GM18868 (cell line): ENCODE data around the gene SOS1.
"Not testable (repeated sequence)": the region's sequence is repeated elsewhere in the genome, so short reads cannot be mapped to it uniquely, and the experiment has no call there.

Experiments used
- ATAC-seq: cut with Tn5 transposase; IDR thresholded peaks from one replicate; pipeline ENCODE4 v1.9.1; 2021; ENCODE audit warnings: mild to moderate bottlenecking, moderate library complexity; ENCODE audit not compliant: unreplicated experiment

The SOS1 gene

DNA sequence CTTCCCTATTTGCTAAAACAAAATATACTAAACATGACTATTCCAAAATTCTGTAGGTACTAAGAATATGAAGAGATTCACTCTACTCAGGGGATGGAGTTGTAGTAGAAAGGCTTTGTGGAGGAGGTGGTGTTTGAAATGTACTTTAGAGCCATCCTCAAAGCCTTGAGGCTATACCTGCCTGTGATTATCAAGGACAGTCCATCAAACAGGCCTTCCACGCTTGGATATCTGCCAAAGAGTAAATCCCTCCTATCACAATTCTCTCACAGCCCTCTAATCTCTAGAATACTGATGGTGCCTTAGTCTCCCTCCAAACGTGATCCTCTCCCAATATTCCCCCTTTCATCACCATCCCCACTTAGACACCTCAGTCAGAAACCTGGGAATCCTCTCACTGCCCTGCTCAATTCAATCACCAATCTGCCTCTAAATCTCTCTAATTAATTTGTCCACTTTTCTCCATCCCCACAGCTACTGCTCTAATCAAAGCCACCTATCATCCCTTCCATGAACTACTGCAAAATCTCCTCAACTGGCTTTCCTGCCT lies 13.1 kb downstream of the SOS1 start:
- ATAC-seq: no peak

DNA sequence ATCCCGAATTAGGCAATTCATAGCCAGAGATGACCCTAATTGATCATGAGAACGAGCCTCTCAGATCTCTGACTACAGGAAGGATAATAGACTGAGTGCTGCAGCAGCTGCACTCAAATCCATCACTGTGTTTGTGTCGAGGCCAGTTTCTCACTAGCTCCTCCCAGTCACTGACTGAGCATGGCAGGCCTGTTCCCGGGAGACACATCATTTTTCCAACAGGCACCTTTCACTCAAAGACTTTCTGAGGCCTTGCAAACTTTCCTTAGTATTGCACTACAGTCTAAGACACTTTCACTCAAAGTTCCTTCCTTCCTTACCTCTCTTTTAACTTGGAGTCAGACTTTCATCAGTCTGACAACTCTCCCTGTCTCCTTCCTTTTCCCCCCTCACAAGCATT lies 13.7 kb downstream of the SOS1 start:
- no peak for ATAC-seq

DNA sequence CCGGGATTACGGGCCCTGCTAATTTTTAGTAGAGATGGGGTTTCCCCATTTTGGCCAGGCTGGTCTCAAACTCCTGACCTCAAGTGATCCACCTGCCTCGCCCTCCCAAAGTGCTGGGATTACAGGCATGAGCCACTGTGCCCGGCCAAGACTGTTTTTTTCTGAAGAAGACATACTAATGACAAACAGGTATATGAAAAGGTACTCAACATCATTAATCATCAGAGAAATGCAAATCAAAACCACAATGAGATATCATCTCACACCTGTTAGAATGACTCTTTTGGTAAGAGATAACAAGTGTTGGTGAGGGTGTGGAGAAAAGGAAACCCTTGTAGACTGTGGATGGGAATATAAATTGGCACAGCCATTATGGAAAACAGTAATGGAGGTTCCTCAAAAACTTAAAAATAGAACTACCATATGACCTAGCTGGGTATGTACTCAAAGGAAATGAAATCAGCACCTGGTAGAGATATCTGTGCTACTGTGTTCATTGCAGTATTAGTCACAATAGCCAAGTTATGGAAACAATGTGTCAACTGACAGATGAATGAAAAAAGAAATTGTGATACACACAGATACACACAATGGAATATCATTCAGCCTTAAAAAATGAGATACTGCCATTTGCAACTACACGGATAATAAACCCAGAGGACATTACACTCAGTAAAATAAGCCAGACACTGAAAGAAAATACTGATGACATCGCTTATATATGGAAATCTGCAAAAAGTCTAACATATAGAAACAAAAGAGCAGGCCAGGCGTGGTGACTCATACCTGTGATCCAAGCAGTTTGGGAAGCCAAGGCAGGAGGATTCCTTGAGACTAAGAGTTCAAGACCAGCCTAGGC lies 20.8 kb downstream of the SOS1 start:
- ATAC-seq: peak; percentile 69

DNA sequence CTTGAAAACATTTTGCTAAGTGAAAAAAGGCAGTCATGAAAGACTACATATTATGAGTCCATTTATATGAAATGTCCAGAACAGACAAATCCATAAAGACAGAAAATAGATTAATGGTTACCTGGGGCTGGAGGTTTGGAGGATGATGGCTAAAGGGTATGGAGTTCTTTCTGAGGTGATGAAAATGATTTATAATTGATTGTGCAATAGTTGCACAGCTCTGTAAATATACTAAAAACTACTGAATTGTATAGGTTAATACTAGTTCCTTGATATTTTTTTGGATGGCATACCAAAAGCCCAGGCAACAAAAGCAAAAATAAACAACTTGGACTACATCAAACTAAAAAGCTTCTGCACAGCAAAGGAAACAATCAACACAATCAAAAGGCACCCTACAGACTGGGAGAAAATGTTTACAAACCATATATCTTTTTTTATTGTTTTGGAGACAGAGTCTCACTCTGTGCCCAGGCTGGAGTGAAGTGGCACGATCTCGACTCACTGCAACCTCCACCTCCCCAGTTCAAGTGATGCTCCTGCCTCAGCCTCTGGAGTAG lies 21.5 kb downstream of the SOS1 start:
- ATAC-seq: no peak

DNA sequence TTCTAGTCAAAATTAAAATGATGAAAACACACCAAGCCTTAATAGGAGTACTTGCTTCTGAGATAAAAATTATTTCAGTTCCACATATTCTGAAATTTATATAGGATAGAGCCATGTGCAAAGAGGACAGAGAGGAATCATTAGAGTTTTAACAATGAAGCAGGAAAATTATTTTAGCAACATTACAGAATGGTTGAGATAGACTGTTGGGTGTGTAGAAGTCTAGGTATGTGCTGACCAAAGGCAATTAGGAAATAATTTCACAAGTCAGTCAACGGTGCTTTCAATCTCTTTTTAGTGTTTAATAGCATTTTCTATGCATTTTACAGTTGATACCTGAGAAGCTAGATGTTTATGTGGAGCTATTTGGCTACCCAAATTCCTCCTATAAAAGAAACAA lies 25.2 kb downstream of the SOS1 start:
- ATAC-seq: no peak

DNA sequence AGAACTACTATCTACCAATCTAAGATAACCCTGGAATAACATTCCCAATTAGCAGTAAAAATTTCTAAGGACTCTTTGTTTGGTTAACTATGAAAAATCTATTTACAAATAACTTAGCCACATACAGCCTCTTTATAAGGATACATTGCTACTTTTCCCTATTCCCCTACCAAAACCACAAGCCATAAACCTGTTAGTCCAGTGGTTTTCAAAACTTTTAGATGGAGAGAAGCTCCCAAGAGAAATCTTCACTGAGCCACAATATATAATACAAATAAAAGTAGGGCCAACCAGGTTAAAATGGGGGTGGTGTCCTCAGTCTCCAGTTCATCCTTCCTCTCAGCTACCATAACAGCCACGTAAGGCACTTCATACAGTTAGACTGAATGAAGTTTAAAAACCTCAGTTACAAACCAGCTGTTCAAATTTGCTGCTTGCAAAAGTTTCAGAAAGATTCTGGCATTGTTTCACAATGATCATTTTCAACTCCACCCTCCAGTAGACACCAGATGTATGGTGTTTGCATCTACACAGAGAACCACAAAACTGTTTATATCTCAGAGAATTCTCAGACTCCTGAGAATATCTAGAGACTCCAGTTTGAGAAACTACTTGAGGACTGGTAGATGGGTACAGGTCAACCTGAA lies 26.0 kb downstream of the SOS1 start:
- peak; percentile 81 for ATAC-seq

DNA sequence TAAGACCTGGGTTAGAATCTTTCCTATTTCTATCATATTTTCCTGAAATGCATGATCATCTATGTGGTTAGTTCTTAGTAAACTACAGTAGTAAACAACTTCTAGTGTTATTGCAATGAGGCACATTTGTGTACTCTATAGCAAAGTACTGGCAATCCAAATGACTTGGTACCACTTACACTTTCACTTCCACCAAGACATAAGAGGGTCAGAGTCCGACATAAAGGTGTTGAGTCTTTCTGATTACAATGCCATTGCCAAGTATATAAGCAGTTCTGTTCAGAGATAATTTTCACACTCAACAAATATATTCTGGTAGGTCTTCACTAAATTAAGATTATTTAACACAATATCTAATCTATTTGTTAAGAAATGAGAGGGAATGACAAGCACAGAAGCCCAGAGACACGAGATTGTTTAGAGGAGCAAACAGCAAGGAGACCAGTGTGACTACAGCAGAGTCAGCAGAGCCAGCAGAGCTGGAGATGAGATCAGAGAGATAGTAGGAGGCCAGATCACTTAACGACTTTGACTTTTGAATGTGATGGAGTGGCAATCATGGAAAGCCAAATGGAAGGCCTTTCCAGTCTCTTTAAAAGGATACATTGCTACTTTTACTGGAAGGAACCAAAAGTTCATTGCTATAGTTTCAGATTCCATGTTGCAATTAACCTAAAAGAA lies 27.5 kb downstream of the SOS1 start:
- peak; percentile 41 for ATAC-seq

DNA sequence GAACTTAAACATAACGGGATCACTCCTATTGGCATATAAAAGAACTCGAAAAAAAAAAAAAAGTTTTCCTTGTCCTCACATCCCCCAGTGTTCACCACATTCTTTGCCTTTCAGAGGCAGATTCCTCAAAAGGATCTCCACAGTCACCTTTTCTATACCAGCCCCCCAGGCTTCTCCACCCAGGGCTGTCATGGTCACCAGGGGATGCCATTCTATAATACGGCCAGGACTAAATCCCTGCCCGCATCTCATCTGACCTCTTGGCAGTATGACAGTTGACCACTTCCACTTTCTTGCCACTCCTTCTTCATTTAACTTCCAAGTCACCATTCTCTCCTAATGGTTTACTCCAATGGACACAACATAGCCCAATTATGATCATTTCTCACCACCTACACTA lies 29.3 kb downstream of the SOS1 start:
- ATAC-seq: no peak

DNA sequence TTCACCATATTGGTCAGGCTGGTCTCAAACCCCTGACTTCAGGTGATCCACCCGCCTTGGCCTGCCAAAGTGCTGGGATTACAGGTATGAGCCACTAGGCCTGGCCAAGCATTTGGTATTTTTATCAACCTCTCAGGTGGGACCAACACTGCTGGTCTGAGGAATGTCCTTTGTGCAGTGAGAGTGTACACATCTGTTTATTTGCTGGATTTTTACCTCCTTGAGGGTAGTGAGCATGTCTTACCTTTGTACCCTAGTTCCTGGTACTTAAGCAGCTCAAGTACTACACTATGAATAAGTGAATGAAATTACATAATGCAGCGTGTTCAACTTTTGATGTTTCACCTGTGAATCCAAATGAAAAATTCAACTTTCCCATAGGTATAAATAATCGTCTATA lies 29.8 kb downstream of the SOS1 start:
- ATAC-seq: no peak

DNA sequence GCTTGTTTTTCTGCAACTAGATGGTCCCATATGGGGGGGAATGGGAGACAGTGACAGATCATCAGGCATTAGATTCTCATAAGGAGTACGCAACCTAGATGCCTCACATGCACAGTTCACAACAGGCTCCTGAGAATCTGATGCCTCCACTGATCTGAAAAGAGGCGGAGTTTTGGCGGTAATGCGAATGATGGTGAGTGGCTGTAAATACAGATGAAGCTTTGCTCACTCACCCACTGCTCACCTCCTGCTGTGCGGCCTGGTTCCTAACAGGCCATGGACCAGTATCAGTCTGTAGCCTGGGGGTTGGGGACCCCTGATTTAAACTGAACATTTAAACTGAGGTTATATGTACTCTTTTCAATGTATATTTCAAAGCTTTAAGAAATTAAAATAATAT lies 40.7 kb downstream of the SOS1 start:
- no peak for ATAC-seq

DNA sequence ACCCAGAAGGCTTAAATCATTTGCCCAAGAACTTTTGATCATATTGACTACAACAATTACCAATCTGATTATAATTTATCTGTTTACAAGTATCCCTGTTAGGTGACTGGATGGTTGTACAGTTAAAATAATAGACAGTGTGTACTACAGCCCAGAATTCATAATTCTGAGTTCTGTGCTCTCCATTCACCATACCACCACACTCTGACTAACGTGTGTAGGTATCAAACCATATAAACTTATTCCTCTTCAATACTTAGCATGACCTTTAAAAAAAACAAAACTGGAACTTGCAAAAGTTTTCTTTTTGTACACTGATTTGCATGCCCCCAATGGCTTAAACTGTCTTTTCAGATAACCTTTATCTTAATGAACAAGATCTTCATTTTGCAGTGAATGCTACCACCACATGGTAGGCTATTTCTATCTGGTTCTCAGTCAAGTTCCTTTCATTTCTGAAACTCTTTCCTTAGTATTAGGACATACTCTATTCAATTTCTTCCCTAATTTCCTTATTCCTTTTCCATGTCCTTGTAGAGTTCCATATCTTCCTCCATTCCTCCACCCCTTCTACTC lies 50.9 kb downstream of the SOS1 start:
- no peak for ATAC-seq

DNA sequence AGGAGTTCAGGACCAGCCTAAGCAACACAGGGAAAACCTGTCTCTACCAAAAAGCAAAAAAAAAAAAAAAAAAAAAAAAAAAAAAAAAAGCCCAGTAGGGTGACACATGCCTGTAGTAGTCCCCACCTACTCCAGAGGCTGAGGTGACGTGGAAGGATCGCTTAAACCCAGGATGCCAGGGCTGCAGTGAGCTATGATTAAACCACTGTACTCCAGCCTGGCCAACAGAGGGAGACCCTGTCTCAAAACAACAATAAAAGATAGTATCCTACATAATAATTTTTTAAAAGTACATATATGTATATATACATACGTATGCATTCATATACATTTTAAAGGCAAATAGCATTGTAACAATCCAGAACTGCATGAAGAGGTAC lies 51.7 kb downstream of the SOS1 start:
- ATAC-seq: no peak

DNA sequence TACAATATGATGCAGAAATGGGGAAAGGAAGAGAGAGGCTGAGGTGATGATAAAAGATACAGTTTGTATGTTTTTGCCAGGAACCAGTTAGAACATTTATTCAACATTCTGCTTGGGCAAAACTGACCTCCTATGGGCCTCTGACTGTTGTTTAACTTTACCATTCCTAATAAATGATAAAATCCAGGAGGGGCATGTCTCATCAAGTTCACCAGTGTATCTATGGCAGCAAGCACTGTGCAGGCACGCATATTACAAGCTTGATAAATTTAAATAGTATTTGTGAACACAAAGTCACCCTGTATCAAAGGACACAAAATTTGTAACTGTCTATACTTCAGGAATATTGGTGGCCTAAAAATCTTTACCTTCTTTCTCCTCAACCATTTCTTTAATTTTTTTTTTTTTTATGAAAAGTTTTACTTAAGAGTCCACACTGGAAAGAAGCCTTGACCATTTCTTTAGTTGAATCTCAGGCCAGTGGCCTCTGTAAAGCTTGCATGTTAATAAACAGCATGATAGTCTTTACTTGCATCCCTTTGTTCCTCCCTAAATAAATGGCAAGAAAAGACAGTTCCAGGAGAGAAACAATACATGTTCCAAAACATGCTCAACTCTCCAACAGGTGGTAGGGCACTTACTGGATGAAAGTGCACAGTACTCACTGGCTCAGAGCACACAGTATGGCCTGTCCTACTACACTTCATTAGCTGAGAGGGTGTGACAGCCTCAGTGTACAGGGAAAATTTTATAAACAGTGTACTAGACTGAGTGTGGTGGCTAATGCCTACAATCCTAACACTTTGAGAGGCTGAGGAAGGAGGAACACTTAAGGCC lies 52.3 kb downstream of the SOS1 start:
- ATAC-seq: no peak

DNA sequence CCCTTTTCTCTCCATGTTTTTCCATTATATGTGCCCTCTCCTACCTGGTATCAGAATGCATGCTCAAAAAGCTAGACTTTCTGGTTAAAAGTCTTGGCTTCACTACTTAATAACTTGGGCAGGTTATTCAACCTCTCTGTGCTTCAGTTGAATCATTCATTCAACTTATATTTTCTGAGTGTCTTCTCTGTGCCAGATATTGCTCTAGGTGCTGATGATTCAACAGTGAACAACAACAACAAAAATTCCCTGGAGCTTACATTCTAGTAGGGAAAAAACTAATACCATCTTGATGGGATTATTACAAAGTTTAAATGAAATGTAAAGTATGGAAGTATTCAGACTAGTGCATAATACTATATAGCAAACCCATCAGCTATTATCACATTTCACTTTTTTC lies 55.2 kb downstream of the SOS1 start:
- ATAC-seq: no peak

DNA sequence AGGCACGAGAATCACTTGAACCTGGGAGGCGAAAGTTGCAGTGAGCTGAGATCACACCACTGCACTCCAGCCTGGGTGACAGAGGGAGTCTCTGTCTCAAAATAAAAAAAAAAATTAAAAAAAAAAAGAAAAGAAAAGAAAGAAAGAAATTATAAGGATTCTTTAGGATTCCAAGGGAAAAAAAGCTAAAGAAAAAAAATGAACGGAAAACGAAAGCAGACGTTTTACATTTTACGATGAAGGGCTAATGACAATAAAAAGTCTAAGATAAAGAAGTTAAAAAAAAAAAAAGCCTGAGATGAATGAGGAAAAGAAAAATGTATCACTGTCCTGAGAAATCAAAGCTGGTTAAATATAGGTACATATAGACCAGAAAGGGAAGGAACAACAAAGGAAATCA lies 58.5 kb downstream of the SOS1 start:
- no peak for ATAC-seq

DNA sequence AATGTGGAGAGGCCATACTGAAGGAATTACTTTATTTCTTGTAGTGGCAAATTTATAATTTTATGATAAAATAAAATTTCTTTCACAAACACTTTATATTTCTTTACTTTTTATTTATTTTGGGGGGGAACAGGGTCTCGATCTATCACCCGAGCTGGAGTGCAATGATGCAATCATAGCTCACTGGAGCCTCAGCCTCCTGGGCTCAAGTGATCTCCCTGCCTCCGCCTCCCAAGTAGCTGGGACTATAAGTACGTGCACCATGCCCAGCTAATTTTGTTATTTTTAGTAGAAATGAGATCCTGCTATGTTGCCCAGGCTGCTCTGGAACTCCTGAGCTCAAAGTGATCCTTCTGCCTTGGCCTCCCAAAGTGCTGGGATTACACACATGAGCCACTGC lies 59.6 kb downstream of the SOS1 start:
- no peak for ATAC-seq

DNA sequence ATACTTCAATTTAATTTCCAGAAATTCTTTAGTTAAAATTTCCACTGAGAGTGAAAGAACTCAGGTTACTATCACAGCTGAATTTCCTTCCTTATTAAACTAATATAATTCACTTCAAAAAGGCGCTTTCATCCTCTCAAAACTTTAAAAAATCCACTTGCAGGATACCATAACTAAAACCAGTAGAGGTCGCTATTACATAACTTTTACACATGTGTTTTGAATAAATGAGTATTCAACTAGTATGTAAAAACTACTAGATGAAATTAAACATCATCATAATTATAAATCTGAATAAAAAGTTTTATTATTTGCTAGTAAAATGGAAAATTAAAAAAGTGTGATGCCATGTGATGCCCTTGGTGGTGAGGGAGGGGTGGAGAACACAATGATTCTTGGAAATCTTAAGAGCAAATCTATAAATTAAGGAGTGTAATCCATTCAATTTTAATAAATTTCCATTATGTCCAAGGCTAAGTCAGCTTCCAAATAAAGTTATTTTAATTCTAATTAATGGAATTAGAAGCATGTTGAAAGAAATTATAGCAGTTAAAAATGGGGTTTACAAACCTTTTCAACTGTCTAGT lies 61.4 kb downstream of the SOS1 start:
- no peak for ATAC-seq

DNA sequence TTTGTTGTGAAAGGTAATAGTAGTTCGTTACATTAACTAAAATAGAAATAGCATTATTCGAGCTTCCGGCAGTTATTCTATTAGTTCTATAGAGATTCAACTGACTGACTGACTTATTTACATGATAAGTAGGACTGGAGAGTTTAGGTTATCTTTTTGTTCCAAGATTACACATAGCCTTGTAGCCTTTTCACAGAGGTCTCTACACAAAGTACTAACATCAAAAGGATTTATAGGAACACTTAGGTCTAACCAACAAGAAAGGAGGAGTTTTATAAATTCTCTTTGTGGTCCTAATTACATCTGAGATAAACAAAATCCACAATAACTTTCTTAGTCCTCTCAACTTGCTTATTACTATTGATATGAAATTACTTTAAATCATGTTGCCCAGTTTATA lies 62.8 kb downstream of the SOS1 start:
- no peak for ATAC-seq

DNA sequence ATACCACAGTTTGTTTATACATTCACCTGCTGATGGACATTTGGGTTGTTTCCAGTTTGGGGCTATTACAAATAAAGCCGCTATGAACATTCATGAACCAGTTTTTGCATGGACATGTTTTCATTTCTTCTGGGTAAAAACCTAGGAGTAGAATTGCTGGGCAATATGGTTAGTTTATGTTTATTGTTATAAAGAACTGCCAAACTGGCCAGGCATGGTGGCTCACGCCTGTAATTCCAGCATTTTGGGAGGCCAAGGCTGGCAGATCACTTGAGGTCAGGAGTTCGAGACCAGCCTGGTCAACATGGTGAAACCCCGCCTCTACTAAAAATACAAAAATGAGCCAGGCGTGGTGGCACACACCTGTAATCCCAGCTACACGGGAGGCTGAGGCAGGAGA lies 68.2 kb downstream of the SOS1 start:
- not testable (repeated sequence) for ATAC-seq

DNA sequence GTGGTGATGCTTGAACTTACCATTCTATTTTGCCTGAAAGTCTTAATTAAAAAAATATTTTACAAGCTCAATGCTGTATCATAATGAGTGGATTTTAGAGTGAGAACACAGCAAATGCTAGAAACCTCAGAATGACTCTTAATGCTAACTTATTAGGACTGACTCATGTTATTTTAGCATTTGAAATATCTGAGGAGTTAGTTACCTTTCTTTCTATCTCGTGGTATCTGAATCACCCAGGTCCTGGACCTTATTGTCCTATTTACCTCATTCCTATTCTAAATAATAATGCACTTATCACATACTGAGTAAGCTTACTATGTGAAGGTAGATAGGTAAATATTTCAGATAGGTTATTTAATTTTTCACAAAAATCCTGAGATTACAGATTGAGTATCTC lies 70.7 kb downstream of the SOS1 start:
- no peak for ATAC-seq
